IMR-90 (cell line): ENCODE data around the gene TEDDM1. TPM values are rescaled to one million over a fixed set of nuclear protein-coding genes. Genes with fewer than 3 reads are reported as not detected.
A peak's percentile ranks its signal among the peaks of the same experiment; 100 is the strongest.

Source experiments
- ATAC-seq: fragments of 200-7000 bp; cut with Tn5 transposase; 2 replicates; pipeline ENCODE4 v1.9.1; 2020; ENCODE audit warnings: low read depth, mild to moderate bottlenecking, moderate library complexity
- BruUV-seq: library from RNA; stranded (reverse); fragments of 400-500 nt; replicated peaks from 2 replicates; lab custom pipeline; 2021; lab: Mats Ljungman, UMichigan
- CTCF ChIA-PET: fragments of 300-600 bp; formaldehyde crosslinking; extraction: SDS; loops from one replicate; lab custom pipeline; 2021; ENCODE audit warnings: antibody characterized with exemption; lab: Yijun Ruan, JAX
- POLR2A ChIA-PET: fragments of 300-600 bp; sonication (Branson Sonifier 250); formaldehyde crosslinking; loops from one replicate; lab custom pipeline; 2022; ENCODE audit warnings: antibody characterized with exemption; ENCODE audit not compliant: unreplicated experiment; lab: Charles Lee
- DNase-seq: peaks from one replicate; pipeline ENCODE4 v3.0.0; 2013
- H2AFZ ChIP-seq: replicated peaks from 2 replicates; pipeline ENCODE3; 2013; ENCODE audit warnings: low read length, mild to moderate bottlenecking; ENCODE audit not compliant: poor library complexity
- H2AK5ac ChIP-seq: 2 replicates; pipeline ENCODE4 v1.6.1; 2013; ENCODE audit warnings: low read depth, low read length, inconsistent platforms
- H2AK9ac ChIP-seq: replicated peaks from 2 replicates; pipeline ENCODE3; 2013; ENCODE audit warnings: mild to moderate bottlenecking, low read depth, low read length, moderate library complexity; ENCODE audit not compliant: poor library complexity
- H2BK120ac ChIP-seq: 2 replicates; pipeline ENCODE4 v1.6.1; 2013; ENCODE audit warnings: low read depth, low read length, inconsistent platforms
- H2BK15ac ChIP-seq: 3 replicates; pipeline ENCODE4 v1.6.1; 2013; ENCODE audit warnings: low read depth, low read length, inconsistent platforms
- H2BK20ac ChIP-seq: 2 replicates; pipeline ENCODE4 v1.6.1; 2013; ENCODE audit warnings: low read depth, mild to moderate bottlenecking, inconsistent platforms, low read length, moderate library complexity
- H2BK5ac ChIP-seq: 2 replicates; pipeline ENCODE4 v1.6.1; 2013; ENCODE audit warnings: mild to moderate bottlenecking, low read depth, low read length, inconsistent platforms; ENCODE audit not compliant: poor library complexity, severe bottlenecking
- H3K14ac ChIP-seq: replicated peaks from 2 replicates; pipeline ENCODE4 v1.6.1; 2013; ENCODE audit warnings: low read depth, low read length, inconsistent platforms
- H3K18ac ChIP-seq: 2 replicates; pipeline ENCODE4 v1.6.1; 2013; ENCODE audit warnings: low read depth, low read length, control low read depth
- H3K23ac ChIP-seq: 2 replicates; pipeline ENCODE4 v1.6.1; 2013; ENCODE audit warnings: low read depth, low read length, inconsistent platforms
- H3K27ac ChIP-seq: 2 replicates; pipeline ENCODE4 v1.5.1; 2013; ENCODE audit warnings: mild to moderate bottlenecking, control low read depth, low read length; ENCODE audit not compliant: insufficient read depth
- H3K27me3 ChIP-seq: 2 replicates; pipeline ENCODE4 v1.6.1; 2013; ENCODE audit warnings: low read length; ENCODE audit not compliant: control insufficient read depth, insufficient read depth
- H3K36me3 ChIP-seq: 2 replicates; pipeline ENCODE4 v1.6.1; 2013; ENCODE audit warnings: low read length, mixed read lengths; ENCODE audit not compliant: control insufficient read depth, insufficient read depth
- H3K4ac ChIP-seq: 2 replicates; pipeline ENCODE4 v1.6.1; 2013; ENCODE audit warnings: low read depth, low read length, inconsistent platforms
- H3K4me1 ChIP-seq: 2 replicates; pipeline ENCODE4 v1.6.1; 2013; ENCODE audit warnings: low read length, mixed read lengths; ENCODE audit not compliant: control insufficient read depth, insufficient read depth
- H3K4me2 ChIP-seq: 2 replicates; pipeline ENCODE4 v1.6.1; 2013; ENCODE audit warnings: low read depth, mild to moderate bottlenecking, control low read depth, low read length, moderate library complexity
- H3K4me3 ChIP-seq: 2 replicates; pipeline ENCODE4 v1.5.1; 2013; ENCODE audit warnings: low read depth, mild to moderate bottlenecking, control low read depth, low read length, moderate library complexity; ENCODE audit not compliant: insufficient read depth
- H3K56ac ChIP-seq: 2 replicates; pipeline ENCODE4 v1.6.1; 2013; ENCODE audit warnings: low read length, inconsistent platforms; ENCODE audit not compliant: insufficient read depth; ENCODE audit errors: extremely low read depth
- H3K79me1 ChIP-seq, 2 experiments: 2 replicates each; pipeline ENCODE4 v1.6.1; 2013; ENCODE audit warnings: low read length in 2 of 2, inconsistent platforms in 1 of 2, low read depth in 1 of 2
- H3K9ac ChIP-seq: 2 replicates; pipeline ENCODE4 v1.6.1; 2013; ENCODE audit warnings: low read depth, low read length, control low read depth
- H3K9me1 ChIP-seq: 2 replicates; pipeline ENCODE4 v1.6.1; 2013; ENCODE audit warnings: low read length, inconsistent platforms; ENCODE audit not compliant: insufficient read depth
- H3K9me3 ChIP-seq: 2 replicates; pipeline ENCODE4 v1.6.1; 2013; ENCODE audit warnings: low read length; ENCODE audit not compliant: control insufficient read depth, insufficient read depth
- H4K20me1 ChIP-seq: 2 replicates; pipeline ENCODE4 v1.6.1; 2013; ENCODE audit warnings: low read length, inconsistent platforms; ENCODE audit not compliant: insufficient read depth
- H4K5ac ChIP-seq: 2 replicates; pipeline ENCODE4 v1.6.1; 2013; ENCODE audit warnings: mild to moderate bottlenecking, low read depth, low read length, control low read depth
- H4K8ac ChIP-seq, 2 experiments: 2 replicates each; pipeline ENCODE4 v1.6.1; 2013; ENCODE audit warnings: low read depth in 2 of 2, low read length in 2 of 2, control low read depth in 1 of 2, inconsistent platforms in 1 of 2
- H4K91ac ChIP-seq: 2 replicates; pipeline ENCODE4 v1.6.1; 2013; ENCODE audit warnings: low read depth, low read length, inconsistent platforms; ENCODE audit not compliant: insufficient read depth
- CEBPB ChIP-seq: IDR thresholded peaks from 2 replicates; pipeline ENCODE4 v1.6.1; 2012; ENCODE audit warnings: low read depth, low read length, improper control_type of control experiment
- MXI1 ChIP-seq: IDR thresholded peaks from 2 replicates; pipeline ENCODE4 v1.6.1; 2012; ENCODE audit warnings: low read depth, mild to moderate bottlenecking, low read length, moderate library complexity, borderline replicate concordance
- WGBS, 2 experiments: methylation state at CpG; one replicate each; pipeline versions ENCODE4 v1.1.5 to v1.1.7; 2013; ENCODE audit warnings: missing lambda C conversion rate in 2 of 2; ENCODE audit not compliant: insufficient read length in 1 of 2; ENCODE audit errors: extremely low coverage in 2 of 2; 5-methylcytosine and 5-hydroxymethylcytosine counted together
- dilution Hi-C: fragments of 300-500 bp; cut with HindIII; formaldehyde crosslinking; loops from one replicate; pipeline ENCODE4 v1.14.3; 2018; ENCODE audit warnings: low sequenced_read_pairs; ENCODE audit not compliant: unreplicated experiment
- in situ Hi-C: fragments of 300-500 bp; cut with MboI; formaldehyde crosslinking; loops from 3 replicates; pipeline ENCODE4 v1.14.3; 2019; ENCODE audit warnings: low sequenced_read_pairs, inconsistent platforms, mixed read lengths
- intact Hi-C: fragments of 100-400 bp; cut with micrococcal nuclease; formaldehyde crosslinking; loops from 2 replicates; pipeline ENCODE4 v1.10.0; 2022
- polyA plus RNA-seq, 3 experiments: library from polyadenylated mRNA; depleted of rRNA; stranded (reverse); fragments of >200 nt; gene quantifications; 2 replicates each; pipeline ENCODE4 v1.2.3, GENCODE V29; 2012; ENCODE audit warnings: low replicate concordance in 1 of 3
- total RNA-seq: library from RNA; depleted of rRNA; stranded (reverse); fragments of >200 nt; gene quantifications from 2 replicates; pipeline ENCODE4 v1.2.3, GENCODE V29; 2012

The TEDDM1 gene
- total and polyA plus RNA-seq, 2 of the 4 experiments (the other 2 are of a cell fraction) = not detected

DNA sequence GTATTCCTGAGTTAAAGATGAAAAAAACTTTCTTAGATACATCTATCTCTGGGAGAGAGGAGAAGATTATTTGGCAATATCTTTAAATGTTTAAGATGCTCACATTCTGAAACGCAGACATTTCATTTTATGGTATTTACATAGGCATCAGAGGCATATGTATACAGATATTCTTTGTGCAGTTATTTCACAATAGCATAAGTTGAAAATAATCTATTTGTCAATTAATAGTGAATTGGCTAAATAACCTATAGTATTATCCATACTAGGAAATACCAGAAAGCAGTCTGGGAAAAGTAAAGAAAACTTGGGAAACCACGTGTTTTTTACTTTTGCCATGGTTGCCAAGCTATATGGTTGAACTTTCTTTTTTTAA is 44.8 kb downstream of the TEDDM1 start:
- H4K91ac ChIP-seq = no peak overlapping the region
- no peak overlapping the region for H3K4ac ChIP-seq
- dilution Hi-C loops (no loop called here), in situ Hi-C loops (no loop called here), intact Hi-C loops (no loop called here)
- no peak overlapping the region for H2BK20ac ChIP-seq
- CTCF ChIA-PET = interaction anchor here (1.4 kb wide), 1 partner anchor 41 kb away, joined by 3 read pairs; no protein-coding TSS in a partner anchor
- TF ChIP-seq MXI1 (no peak), CEBPB (peak; percentile 14; the same call in 1 of the 2 replicates)
- H3K27me3 ChIP-seq = no peaks in the 10 kb centered on the region; the same call in 1 of the 2 replicates
- no peak overlapping the region for H3K14ac ChIP-seq
- DNase-seq (no peak), ATAC-seq (no peak)
- H2AK5ac ChIP-seq = no peak overlapping the region
- H3K18ac ChIP-seq = no peak overlapping the region
- H2AK9ac ChIP-seq = no peak overlapping the region
- no TSS peak for BruUV-seq
- POLR2A ChIA-PET = no interaction called here
- no peaks in the 10 kb centered on the region for H3K36me3 ChIP-seq
- no peak overlapping the region for H3K27ac ChIP-seq
- H3K9me1 ChIP-seq = no peaks in the 10 kb centered on the region
- WGBS, 2 experiments = no CpG with 5 or more reads among the region's 2 CpGs
- H4K20me1 ChIP-seq = no peaks in the 10 kb centered on the region
- H3K23ac ChIP-seq = no peak overlapping the region
- H4K5ac ChIP-seq = no peak overlapping the region
- no peak overlapping the region for H3K4me3 ChIP-seq
- no peak overlapping the region for H3K56ac ChIP-seq
- H3K4me1 ChIP-seq = no peaks in the 10 kb centered on the region
- no peak overlapping the region for H2AFZ ChIP-seq
- H3K9me3 ChIP-seq = no peaks in the 10 kb centered on the region
- no peak overlapping the region for H2BK5ac ChIP-seq
- no peak overlapping the region for H2BK15ac ChIP-seq
- no peak overlapping the region for H3K4me2 ChIP-seq
- H3K9ac ChIP-seq = no peak overlapping the region
- H4K8ac ChIP-seq = no peak overlapping the region
- no peak overlapping the region for H2BK120ac ChIP-seq
- H3K79me1 ChIP-seq = no peaks in the 10 kb centered on the region
